GM11168 (cell line): Measurements from ENCODE around the gene KLK13.

Experiments used
- in situ Hi-C: fragments of 300-500 bp; cut with MboI; formaldehyde crosslinking; loops from one replicate; pipeline ENCODE4 v1.12.0; 2022; ENCODE audit warnings: low sequenced_read_pairs; ENCODE audit not compliant: unreplicated experiment

KLK13 gene

GRCh38 chr19:51093510-51094345, 28.8 kb upstream of the KLK13 start:
- in situ Hi-C loops: no loop called here

GRCh38 chr19:51093101-51093500, 28.2 kb upstream of the KLK13 start:
- in situ Hi-C loops: no loop called here

DNA sequence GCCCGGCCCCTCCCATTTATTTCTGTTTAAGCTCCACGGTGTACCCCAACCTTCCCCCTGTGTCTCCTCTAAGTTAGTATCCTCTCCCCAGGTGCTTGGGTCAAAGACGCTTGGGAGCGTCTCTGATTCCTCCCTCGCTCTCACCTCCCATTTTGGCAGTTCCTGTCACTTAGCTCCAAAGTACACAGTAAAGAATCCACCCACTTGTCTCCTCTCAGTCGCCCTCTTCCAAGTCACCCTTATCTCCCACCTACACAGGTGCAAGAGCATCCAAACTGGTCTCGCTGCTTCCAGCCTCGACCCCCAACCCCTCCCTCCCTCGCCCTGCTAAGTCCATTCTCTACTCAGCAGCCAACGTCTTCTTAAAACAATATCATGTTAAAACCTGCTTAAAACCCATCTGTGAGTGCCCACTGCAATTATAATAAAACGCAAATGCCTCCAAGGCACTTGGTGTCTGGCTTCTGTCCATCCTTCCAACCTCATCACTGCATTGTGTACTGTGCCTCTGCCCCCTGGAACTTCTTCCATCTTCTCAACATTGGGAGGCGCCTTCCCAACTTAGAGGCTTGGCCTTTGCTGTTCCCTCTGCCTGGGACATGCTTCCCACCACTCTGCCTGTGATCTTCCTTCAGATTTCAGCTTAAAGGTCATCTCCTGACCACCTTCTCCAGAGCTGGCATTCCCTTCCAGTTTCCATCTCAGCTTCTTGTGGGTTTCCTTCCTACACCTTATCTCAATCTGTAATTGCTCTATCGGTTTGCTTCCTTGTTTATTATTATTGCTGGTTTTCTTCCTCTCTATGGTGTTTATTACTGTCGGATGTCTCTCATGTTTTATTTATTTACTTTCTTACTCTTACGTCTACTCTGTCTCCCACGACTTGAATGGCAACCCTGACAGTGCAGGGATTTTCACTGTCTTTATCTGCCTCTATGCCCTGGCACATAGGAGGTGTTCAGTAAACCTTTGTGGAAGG, 27.3 kb upstream of the KLK13 start:
- in situ Hi-C loops: no loop called here

- in situ Hi-C loops: no loop called here
Measured at GRCh38 chr19:51091126-51091525, 26.2 kb upstream of the KLK13 start.

GRCh38 chr19:51090471-51090870, 25.6 kb upstream of the KLK13 start:
- in situ Hi-C loops: no loop called here

- in situ Hi-C loops: no loop called here
Measured at GRCh38 chr19:51089786-51090185, 24.9 kb upstream of the KLK13 start.

GRCh38 chr19:51086153-51086850, 21.4 kb upstream of the KLK13 start:
- in situ Hi-C loops: no loop called here

DNA sequence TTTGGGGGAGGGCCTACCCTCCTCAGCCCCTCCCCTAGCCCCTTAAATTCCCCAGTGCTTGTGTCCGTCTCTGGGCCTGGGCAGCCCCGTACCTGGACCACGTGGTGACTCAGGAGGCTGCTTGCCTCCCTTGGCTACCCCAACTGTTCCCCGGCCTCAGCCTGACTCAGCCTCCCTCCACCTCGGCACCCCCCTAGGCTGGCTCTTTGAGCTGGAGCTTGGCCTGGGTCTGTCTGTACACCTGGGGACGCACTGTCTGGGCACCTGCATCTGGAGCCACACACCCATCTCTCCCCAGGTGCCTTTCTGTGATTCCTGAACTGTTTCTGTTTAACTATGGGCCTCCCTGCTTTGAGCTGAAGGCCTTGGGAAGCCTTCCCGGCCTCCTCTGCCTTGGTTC, 19.6 kb upstream of the KLK13 start:
- in situ Hi-C loops: no loop called here

- in situ Hi-C loops: no loop called here
Measured at GRCh38 chr19:51083783-51084182, 18.9 kb upstream of the KLK13 start.

GRCh38 chr19:51083181-51083580, 18.3 kb upstream of the KLK13 start:
- in situ Hi-C loops: no loop called here

- in situ Hi-C loops: no loop called here
Measured at GRCh38 chr19:51082611-51083010, 17.7 kb upstream of the KLK13 start, which contains the start of gene KLK14. Gene KLK14 (minus strand): TSS chr19:51082887. CDS start chr19:51082614, 273 bp downstream.

- in situ Hi-C loops: no loop called here
Measured at GRCh38 chr19:51081476-51081875, 16.6 kb upstream of the KLK13 start.

GRCh38 chr19:51079481-51080110, 14.7 kb upstream of the KLK13 start:
- in situ Hi-C loops: no loop called here

DNA sequence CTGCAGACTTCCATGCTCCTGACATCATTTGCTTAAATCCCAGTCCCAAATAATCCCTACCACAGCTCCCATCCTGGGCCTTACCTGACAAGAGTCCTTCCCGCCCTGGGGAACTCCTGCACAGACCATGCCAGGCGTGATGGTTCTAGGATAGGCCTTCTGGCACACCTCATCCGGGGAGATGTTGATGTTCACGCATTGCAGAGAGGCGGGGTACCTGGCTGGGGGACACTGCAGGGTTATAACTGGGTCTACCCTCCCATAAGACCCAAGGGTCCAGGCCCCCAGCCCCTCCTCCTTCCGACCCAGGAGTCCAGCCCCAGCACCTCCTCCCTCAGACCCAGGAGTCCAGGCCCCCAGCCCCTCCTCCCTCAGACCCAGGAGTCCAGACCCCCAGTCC, 13.8 kb upstream of the KLK13 start:
- in situ Hi-C loops: no loop called here

DNA sequence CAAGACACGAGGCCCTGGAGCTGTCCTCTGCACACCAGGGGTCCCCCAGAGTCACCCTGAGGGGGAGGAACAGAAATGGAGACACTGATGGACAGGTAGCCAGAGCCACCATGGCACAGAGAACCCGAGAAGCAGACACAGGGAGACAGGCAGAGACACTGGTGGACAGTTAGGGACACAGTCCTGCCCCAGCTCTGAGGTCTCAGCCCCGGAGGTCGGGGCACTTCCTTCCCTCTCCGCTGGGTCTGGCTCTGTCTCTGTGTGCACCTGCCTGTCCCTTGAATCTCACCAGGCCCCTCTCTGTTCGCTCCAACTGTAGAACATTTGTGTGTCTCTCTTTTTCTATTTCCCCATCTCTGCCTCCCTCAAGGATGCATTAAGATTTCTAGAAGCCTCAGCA, 13.2 kb upstream of the KLK13 start:
- in situ Hi-C loops: no loop called here

DNA sequence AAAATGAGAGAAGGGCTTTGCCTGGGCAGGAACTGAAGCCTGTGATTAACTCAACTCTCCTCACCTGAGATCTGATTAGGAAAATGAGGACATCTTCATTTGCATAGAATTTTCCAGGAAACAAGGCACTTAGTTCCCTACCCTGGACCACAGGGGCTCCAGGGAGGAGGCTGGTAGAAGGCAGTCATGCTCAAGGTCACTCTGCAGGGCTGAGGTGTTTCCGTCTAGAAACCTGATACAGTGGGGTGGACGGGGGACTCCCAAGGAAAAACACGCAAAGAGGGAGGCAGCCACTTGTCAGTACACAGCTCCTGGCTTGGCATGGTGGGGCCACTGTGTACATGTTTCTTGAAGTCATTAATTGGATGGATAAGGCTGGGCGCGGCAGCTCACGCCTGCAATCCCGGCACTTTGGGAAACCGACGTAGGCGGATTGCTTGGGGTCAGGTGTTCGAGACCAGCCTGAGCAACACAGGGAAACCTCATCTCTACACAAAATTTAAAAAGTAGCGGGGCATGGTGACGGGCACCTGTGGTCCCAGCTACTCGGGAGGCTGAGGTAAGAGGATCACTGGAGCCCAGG, 11.8 kb upstream of the KLK13 start:
- in situ Hi-C loops: no loop called here

DNA sequence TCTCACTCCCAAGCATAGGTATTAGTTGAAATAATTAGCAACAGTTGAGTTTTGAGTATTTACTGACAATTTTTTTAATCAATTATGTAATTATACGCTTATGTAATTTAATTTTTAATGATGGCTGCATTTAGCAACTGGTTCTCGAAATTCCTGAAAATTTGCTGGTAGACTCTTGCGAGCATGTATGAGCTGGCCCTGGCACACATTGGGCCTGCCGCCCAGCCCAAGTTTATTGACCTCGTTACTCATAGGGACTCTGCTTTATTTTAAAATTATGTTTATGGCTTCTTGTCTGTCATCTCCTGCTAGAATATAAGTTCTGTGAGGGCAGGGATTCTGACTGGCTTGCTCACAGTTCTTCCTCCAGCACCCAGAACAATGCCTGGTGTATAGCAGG, 11.1 kb upstream of the KLK13 start:
- in situ Hi-C loops: no loop called here

DNA sequence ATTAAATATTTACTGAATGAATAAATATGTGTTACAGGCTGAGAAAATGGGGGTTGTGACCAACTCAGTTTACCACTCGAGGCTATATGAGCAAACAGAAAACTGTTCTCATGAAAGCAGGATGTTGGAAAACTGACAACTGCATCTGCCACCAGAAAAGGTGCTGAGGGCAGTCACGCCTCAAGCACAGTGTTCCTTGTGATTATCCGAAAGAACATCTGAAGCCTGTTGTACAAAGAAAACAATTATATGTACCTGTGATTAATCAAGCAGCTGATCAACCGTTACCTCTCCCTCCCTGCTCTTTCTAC, 6.2 kb upstream of the KLK13 start:
- in situ Hi-C loops: no loop called here

GRCh38 chr19:51070334-51071094, 5.6 kb upstream of the KLK13 start:
- in situ Hi-C loops: no loop called here
